Thyroid gland (tissue), 4 donors: ENCODE results near the gene MME.

Experiments used
- POLR2A ChIP-seq, 2 donors: fragments of 450-650 bp; IDR thresholded peaks; one replicate each; pipeline ENCODE4 v1.6.1; 2017; ENCODE audit warnings: antibody characterized with exemption in 2 of 2, mild to moderate bottlenecking in 2 of 2, moderate library complexity in 1 of 2
- TF ChIP-seq, protein P1 (sequence below), 6 experiments: fragments of 200-600 bp in 3 of 6; fragments of 450-650 bp in 3 of 6; sonication (generic) in 3 of 6; IDR thresholded peaks; one replicate each; pipeline ENCODE4 v1.5.1; 2016 to 2019; ENCODE audit warnings: antibody characterized with exemption in 6 of 6, mild to moderate bottlenecking in 2 of 6, inconsistent platforms in 1 of 6, moderate library complexity in 1 of 6

DNA sequence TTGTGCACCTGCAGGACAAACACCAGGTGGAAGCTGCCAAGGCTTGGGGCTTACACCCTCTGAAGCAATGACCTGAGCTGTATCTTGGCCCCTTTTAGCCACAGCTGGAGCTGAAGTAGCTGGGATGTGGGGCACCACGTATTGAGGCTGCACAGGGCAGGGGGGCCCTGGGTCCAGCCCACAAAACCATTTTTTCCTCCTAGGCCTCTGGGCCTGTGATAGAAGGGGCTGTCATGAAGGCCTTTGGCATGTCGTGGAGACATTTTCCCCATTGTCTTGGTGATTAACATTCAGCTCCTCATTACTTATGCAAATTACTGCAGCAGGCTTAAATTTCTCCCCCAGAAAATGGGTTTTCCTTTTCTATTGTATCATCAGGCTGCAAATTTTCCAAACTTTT, 27.6 kb upstream of the MME start:
- TF ChIP-seq, protein P1, sequence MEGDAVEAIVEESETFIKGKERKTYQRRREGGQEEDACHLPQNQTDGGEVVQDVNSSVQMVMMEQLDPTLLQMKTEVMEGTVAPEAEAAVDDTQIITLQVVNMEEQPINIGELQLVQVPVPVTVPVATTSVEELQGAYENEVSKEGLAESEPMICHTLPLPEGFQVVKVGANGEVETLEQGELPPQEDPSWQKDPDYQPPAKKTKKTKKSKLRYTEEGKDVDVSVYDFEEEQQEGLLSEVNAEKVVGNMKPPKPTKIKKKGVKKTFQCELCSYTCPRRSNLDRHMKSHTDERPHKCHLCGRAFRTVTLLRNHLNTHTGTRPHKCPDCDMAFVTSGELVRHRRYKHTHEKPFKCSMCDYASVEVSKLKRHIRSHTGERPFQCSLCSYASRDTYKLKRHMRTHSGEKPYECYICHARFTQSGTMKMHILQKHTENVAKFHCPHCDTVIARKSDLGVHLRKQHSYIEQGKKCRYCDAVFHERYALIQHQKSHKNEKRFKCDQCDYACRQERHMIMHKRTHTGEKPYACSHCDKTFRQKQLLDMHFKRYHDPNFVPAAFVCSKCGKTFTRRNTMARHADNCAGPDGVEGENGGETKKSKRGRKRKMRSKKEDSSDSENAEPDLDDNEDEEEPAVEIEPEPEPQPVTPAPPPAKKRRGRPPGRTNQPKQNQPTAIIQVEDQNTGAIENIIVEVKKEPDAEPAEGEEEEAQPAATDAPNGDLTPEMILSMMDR (IDR thresholded peaks at IDR 0.05), result no peak
- TF ChIP-seq POLR2A (IDR thresholded peaks at IDR 0.05), result no peak
